GM19193 (cell line): Measurements from ENCODE around the gene ZCCHC24.

Experiments used
- POLR2A ChIP-seq: IDR thresholded peaks from 4 replicates; pipeline ENCODE4 v1.6.1; 2011; ENCODE audit not compliant: insufficient read depth, insufficient read length; ENCODE audit errors: extremely low read depth

Gene ZCCHC24

GRCh38 chr10:79418886-79419595, 26.4 kb downstream of the ZCCHC24 start:
- TF ChIP-seq POLR2A, result no peak

GRCh38 chr10:79418274-79418673, 27.1 kb downstream of the ZCCHC24 start:
- no peak for TF ChIP-seq POLR2A

DNA sequence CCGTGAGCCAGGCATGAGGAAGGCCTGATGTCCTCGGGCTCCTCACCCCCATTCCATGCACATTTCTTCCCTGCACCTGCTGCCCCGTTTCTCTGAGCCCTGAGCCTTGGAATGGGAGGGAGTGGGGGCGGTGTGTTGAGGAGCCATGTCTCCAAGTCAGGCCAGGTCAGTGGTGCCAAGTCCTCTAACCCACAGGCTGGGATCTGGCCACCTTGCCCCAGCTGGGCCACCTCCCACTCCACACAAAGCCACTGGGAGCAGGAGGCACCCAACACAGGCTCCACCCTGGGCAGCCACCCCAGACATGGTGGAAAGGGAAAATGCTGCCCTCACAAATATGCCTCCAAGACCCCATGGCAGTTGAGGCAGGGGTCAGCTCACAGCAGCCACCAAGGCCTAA, 27.7 kb downstream of the ZCCHC24 start:
- no peak for TF ChIP-seq POLR2A

GRCh38 chr10:79417266-79417665, 28.2 kb downstream of the ZCCHC24 start:
- TF ChIP-seq POLR2A, result no peak

DNA sequence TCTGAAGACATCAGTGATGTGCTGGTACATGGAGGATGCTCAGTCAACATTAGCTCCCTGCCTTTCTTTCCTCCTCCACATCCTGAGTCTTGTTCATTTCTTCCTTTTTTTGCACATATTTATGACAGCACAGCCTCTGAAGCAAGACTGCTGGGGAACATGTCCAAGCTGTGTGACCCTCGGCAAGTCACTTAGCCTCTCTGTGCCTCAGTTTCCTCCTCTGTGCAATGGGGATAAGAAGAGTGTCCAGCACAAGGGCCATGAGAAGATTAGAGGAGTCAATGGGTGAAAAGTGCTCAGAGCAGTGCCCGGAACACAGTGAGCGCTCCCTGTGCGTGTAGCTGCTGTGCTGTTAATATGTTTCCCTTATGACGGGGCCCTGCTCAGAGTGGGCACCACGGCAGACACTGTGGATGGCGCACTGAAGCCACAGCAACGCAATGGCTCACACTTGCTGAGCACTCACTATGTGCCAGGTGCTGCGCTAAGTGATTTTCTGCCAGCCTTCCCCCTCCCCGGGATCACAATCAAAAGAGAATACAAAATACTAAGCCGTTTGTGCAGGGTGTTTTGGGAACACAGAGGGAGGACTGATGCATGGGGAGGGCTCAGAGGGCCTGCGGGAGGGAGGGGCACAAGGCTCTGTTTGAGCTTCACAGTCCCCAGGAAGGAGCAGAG, 28.7 kb downstream of the ZCCHC24 start:
- no peak for TF ChIP-seq POLR2A

GRCh38 chr10:79415736-79416577, 29.5 kb downstream of the ZCCHC24 start:
- no peak for TF ChIP-seq POLR2A

- no peak for TF ChIP-seq POLR2A
Observed at GRCh38 chr10:79414714-79415113, 30.7 kb downstream of the ZCCHC24 start.

DNA sequence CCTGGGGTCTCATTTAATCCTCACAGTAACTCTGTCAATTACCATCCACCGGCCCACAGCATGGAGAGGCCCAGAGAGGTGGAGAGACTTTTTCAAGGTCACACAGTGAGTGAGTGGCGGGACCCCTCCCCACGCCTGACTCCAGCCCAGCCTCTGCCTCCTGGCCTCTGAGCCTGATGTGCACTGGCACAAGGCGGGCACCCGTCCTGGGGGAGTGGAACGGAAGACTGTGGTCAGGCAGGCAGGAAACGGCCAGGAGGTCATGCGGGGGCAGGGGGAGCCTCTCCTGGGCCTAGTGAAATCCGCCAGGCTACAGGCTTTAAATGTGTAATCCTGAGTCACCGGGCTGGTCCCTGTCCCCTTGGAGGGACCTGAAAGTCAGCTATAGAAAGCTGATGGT, 32.2 kb downstream of the ZCCHC24 start:
- no peak for TF ChIP-seq POLR2A

GRCh38 chr10:79412516-79412915, 32.9 kb downstream of the ZCCHC24 start:
- TF ChIP-seq POLR2A, result no peak

- TF ChIP-seq POLR2A, result no peak
Observed at GRCh38 chr10:79411546-79412495, 33.6 kb downstream of the ZCCHC24 start.

DNA sequence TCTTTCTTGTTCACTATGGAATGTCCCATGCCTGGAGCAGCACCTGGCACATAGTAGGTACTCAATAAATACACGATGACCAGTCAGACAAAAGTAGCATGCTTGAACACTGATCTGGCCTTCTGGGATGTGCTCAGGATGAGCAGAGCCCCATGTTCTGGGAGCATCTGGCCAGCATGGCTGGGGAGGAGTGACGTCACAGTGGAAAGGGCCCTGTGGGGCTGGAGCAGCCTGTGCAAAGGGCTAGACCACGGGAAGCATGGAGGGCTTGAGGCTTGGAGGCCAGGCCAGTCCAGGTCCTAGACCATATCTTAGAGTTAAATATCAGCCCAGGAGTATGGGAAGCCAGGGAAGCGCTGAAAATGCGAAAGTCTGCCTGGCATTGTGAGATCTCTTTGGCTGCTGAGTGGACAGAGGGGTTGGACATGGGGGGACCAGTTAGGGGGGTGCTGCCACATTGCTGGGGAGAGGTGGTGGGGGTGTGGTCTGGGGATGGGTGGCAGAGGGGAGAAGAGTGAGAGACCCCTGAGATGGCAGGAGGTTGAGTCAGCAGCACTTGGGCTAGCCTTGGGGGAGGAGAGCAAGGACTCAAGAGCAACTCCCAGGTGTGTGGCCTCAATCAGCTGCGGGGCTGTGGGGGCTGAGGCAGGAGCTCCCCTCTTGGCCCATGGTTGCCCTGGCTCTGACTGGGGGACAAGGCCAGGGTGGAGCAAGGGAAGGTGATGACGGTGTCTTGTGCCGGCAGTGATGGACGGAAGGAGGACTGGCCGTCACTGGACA, 34.9 kb downstream of the ZCCHC24 start:
- no peak for TF ChIP-seq POLR2A

DNA sequence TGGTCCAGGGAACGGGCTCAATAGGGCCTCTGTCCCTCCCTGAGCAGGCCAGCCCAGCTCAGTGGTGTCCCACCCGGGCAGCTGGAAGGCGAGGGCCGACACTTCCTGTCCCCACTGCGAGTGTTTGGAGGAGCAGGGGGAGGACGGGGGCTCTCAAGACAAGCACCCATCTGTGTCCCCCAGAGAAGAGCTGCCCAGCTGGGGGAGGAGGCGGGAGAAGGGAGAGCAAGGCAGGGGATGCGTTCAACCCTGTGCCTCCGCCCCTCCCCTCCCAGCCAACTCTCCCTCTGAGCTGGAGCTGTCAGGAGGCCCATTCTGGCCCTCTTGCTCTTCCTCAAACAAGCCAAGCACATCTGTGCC, 35.7 kb downstream of the ZCCHC24 start:
- no peak for TF ChIP-seq POLR2A

- TF ChIP-seq POLR2A, result no peak
Observed at GRCh38 chr10:79409038-79409725, 36.2 kb downstream of the ZCCHC24 start.
